Heart left ventricle (tissue), 16 donors: ENCODE data around the gene SPCS2. TPM values are rescaled to one million over a fixed set of nuclear protein-coding genes. Genes with fewer than 3 reads are reported as not detected.

Source experiments
- ATAC-seq, 4 donors: fragments of 200-7000 bp; cut with Tn5 transposase; one replicate each; pipeline ENCODE4 v1.9.1; 2020 to 2022; ENCODE audit warnings: moderate library complexity in 4 of 4, mild to moderate bottlenecking in 3 of 4, moderate number of reproducible peaks in 1 of 4
- DNase-seq, 5 donors: peaks; one replicate each; pipeline ENCODE4 v3.0.0-alpha.2; 2020
- H3K27ac ChIP-seq, 12 donors: fragments of 200-600 bp; sonication (generic) in 4 of 12; one replicate each; pipeline versions ENCODE4 v1.5.0 to v1.8.0; 2016 to 2022; ENCODE audit warnings: mild to moderate bottlenecking in 2 of 12
- H3K27me3 ChIP-seq, 9 donors: fragments of 200-600 bp; sonication (generic) in 2 of 9; one replicate each; pipeline versions ENCODE4 v1.5.1 to v1.8.0; 2016 to 2022; ENCODE audit warnings: mild to moderate bottlenecking in 3 of 9
- H3K36me3 ChIP-seq, 9 donors: fragments of 200-600 bp; sonication (generic) in 2 of 9; one replicate each; pipeline versions ENCODE4 v1.5.0 to v1.8.0; 2018 to 2022; ENCODE audit warnings: mild to moderate bottlenecking in 2 of 9
- H3K4me1 ChIP-seq, 12 donors: fragments of 200-600 bp; sonication (generic) in 4 of 12; one replicate each; pipeline versions ENCODE4 v1.5.0 to v1.8.0; 2016 to 2022; ENCODE audit warnings: mild to moderate bottlenecking in 3 of 12
- H3K4me3 ChIP-seq, 12 donors: fragments of 200-600 bp; sonication (generic) in 4 of 12; one replicate each; pipeline versions ENCODE4 v1.5.0 to v1.8.0; 2017 to 2022; ENCODE audit warnings: mild to moderate bottlenecking in 9 of 12, moderate library complexity in 4 of 12
- H3K9me3 ChIP-seq, 12 donors: fragments of 200-600 bp; sonication (generic) in 4 of 12; one replicate each; pipeline versions ENCODE4 v1.5.0 to v1.8.0; 2016 to 2022; ENCODE audit warnings: mild to moderate bottlenecking in 1 of 12
- POLR2A ChIP-seq, 2 donors: fragments of 450-650 bp; IDR thresholded peaks; one replicate each; pipeline ENCODE4 v1.6.1; 2017; ENCODE audit warnings: antibody characterized with exemption in 2 of 2, mild to moderate bottlenecking in 2 of 2, moderate library complexity in 2 of 2
- WGBS, 4 donors: extraction: QIAGEN DNeasy Blood & Tissue Kit in 2 of 4; methylation state at CpG; one replicate each; pipeline versions ENCODE4 v1.1.5 to v1.1.7; 2013 to 2018; 5-methylcytosine and 5-hydroxymethylcytosine counted together
- intact Hi-C, 10 donors: fragments of 100-400 bp; cut with DNase I; formaldehyde crosslinking; loops; one replicate each; pipeline versions ENCODE4 v1.11.1 to v1.14.2; 2022
- polyA plus RNA-seq, 2 donors: library from polyadenylated mRNA; stranded (reverse); fragments of 200-250 nt; gene quantifications; one replicate each; pipeline ENCODE4 v1.2.3, GENCODE V29; 2013
- total RNA-seq, 9 donors: library from RNA; depleted of rRNA in 2 of 9; stranded (reverse); fragments of >200 nt in 2 of 9; fragmentation: NEBNext Ultra II Directional in 3 of 9; extraction: Animal tissue kit (Norgen Biotek cat#: 25700) in 3 of 9; gene quantifications; one replicate each; pipeline versions ENCODE4 v1.1.0 to v1.2.4, GENCODE V29; 2016 to 2023
- TF ChIP-seq, protein P1 (sequence below), 12 donors: fragments of 200-600 bp; sonication (generic) in 4 of 12; IDR thresholded peaks; one replicate each; pipeline versions ENCODE4 v1.5.0 to v1.8.0; 2018 to 2022; ENCODE audit warnings: antibody characterized with exemption in 12 of 12, mild to moderate bottlenecking in 5 of 12
- donor health status: ischemic (EF 13 %, LVEDD 7.1; RV severe dilation, severe dysfunction).
- donor health status: healthy with polysubstance abuse.
- donor health status: DM: no; HTN: yes; CAD: no.
- donor health status: DM: no; HTN: no; CAD: no.
- donor health status: ischemic (EF 25% LVEDD 6.9; RV normal size, moderate dysfunction).
- donor health status: ischemic (EF 25% LVEDD 5.7; RV mildly dilated, moderate dysfunction).
- donor health status: healthy.
- donor health status: DM: yes; HTN: yes; CAD: no.
- donor health status: ischemic (EF 35%, LVEDD 5.7; RV mildly dilated, moderate dysfunction).
- donor health status: nonischemic (EF 11% LVEDD 7.7; RV severe dilation, severe dysfunction).
- donor health status: DM: yes; HTN: yes; CAD: no.
- donor health status: PGD.
- donor health status: ischemic (EF 29% LVEDD 5.4; RV normal size, mild dysfunction).
- donor health status: nonischemic (EF 23%, LVEDD 6.1; RV moderate dilation, normal function).

Gene SPCS2
- total and polyA plus RNA-seq, 11 donors: 21.8 to 136 (median 109) TPM

DNA sequence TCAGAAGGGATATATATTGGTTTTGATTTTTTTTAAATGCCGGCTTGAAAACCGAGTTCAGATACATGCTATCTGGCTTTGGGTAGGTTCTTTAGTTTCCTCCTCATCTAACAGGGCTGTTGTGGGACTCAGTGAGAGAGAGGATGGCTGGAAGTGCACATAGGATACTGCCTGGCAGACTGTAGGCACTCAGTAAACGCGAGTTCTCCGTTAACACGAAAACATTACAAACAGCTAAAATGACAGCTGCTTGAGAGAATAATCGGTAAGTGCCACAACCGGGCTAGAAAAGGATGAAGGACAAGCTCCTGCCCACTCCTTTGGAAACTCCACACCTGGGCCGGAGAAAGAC is 544 bp upstream of the SPCS2 start:
- Histone ChIP-seq H3K9me3 (no peaks in the 10 kb centered on the region), H3K4me3 (peak overlapping the region; percentile 72 to 96 (median 84)), H3K4me1 (peaks cover 0 to 50% (median 31%) of the 10 kb centered on the region in 12 donors), H3K27ac (peak overlapping the region; percentile 5 to 91 (median 86)), H3K27me3 (no peaks in the 10 kb centered on the region), H3K36me3 (peaks cover 0 to 28% (median 5%) of the 10 kb centered on the region in 9 donors)
- peak in 3 of 4 donors; percentile 3 to 31 (median 19) for ATAC-seq
- intact Hi-C loops: loop anchor here in 2 of 10 donors (5.0 kb wide), 2 partner anchors 39 to 74 kb away; partner anchors contain the start of gene NEU3 (in 1 of the 2)
- no peak for TF ChIP-seq POLR2A (IDR thresholded peaks at IDR 0.05)
- TF ChIP-seq, protein P1, sequence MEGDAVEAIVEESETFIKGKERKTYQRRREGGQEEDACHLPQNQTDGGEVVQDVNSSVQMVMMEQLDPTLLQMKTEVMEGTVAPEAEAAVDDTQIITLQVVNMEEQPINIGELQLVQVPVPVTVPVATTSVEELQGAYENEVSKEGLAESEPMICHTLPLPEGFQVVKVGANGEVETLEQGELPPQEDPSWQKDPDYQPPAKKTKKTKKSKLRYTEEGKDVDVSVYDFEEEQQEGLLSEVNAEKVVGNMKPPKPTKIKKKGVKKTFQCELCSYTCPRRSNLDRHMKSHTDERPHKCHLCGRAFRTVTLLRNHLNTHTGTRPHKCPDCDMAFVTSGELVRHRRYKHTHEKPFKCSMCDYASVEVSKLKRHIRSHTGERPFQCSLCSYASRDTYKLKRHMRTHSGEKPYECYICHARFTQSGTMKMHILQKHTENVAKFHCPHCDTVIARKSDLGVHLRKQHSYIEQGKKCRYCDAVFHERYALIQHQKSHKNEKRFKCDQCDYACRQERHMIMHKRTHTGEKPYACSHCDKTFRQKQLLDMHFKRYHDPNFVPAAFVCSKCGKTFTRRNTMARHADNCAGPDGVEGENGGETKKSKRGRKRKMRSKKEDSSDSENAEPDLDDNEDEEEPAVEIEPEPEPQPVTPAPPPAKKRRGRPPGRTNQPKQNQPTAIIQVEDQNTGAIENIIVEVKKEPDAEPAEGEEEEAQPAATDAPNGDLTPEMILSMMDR (IDR thresholded peaks at IDR 0.05): no peak
- WGBS, 4 donors: 1 to 3% (median 2%) methylated on average over 9 of the region's 9 CpGs
- DNase-seq: no peak

DNA sequence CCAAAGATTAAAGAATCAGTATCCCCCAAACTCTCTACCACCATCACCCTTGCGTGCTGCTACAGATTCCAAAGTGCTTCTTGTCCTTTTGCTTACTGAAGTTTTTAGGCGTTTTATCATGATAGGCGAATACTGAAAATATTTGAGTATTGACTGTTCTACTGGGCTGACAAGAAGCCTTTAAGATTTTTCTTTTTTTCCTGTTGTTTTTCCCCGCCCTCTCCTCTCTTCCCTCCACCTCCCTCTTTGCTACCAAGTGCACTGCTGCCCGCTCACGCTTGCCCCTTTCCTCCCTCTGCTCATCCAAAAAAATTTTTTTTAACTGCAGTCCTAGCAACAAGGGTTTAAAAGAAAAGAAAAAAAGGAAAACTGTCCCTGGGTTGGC is 679 bp downstream of the SPCS2 start:
- H3K4me1 ChIP-seq: peaks cover 0 to 62% (median 36%) of the 10 kb centered on the region in 12 donors
- peak overlapping the region in 11 of 12 donors; percentile 69 to 91 (median 88) for H3K27ac ChIP-seq
- H3K9me3 ChIP-seq: no peaks in the 10 kb centered on the region
- H3K4me3 ChIP-seq: peak overlapping the region; percentile 72 to 96 (median 84)
- DNase-seq (no peak), ATAC-seq (peak in 1 of 4 donors; percentile 22)
- H3K36me3 ChIP-seq: peaks cover 0 to 19% (median 7%) of the 10 kb centered on the region in 9 donors
- intact Hi-C loops: loop anchor here in 3 of 10 donors (5.0 kb wide), 2 partner anchors 38 to 73 kb away; partner anchors contain the start of gene NEU3 (in 2 of the 3)
- H3K27me3 ChIP-seq: no peaks in the 10 kb centered on the region
- WGBS, 4 donors: 1 to 2% (median 1%) methylated on average over 6 of the region's 6 CpGs
- TF ChIP-seq POLR2A (IDR thresholded peaks at IDR 0.05): no peak
- TF ChIP-seq, protein P1 (IDR thresholded peaks at IDR 0.05): no peak

DNA sequence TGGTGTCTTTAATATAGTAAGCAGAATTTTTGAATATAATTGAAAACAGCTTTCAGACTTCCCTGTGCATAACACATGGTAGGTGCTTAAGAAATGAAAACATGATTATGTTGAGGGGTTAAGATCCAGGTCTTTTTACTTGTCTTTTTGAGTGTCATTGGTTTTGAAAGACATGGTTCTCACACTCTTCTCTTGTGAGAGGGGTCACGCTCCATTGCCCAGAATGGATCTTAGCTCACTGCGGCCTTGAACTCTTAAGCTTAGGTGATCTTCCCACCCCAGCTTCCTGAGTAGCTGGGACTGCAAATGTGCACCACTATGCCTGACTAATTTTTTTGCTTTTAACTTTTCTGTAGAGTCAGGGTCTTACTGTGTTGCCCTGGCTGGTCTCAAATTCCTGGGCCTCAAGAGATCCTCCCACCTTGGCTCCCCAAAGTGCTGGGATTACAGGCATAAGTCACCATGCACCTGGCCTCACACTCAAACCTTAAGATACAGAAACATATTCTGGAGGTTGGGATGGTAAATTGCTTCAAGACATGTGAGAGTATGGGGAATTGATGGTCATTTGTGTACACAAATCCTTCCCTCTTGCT is 1.4 kb downstream of the SPCS2 start:
- Histone ChIP-seq H3K4me3 (peak overlapping the region in 10 of 12 donors; percentile 72 to 96 (median 86)), H3K9me3 (no peaks in the 10 kb centered on the region), H3K27me3 (no peaks in the 10 kb centered on the region), H3K4me1 (peaks cover 0 to 70% (median 36%) of the 10 kb centered on the region in 12 donors), H3K27ac (peak overlapping the region in 8 of 12 donors; percentile 28 to 91 (median 88)), H3K36me3 (peaks cover 0 to 15% (median 7%) of the 10 kb centered on the region in 9 donors)
- intact Hi-C loops: loop anchor here in 1 of 10 donors (5.0 kb wide), 1 partner anchor 37 kb away; the partner anchor contains the start of gene NEU3
- TF ChIP-seq, protein P1 (IDR thresholded peaks at IDR 0.05): no peak
- TF ChIP-seq POLR2A (IDR thresholded peaks at IDR 0.05): no peak
- DNase-seq (no peak), ATAC-seq (no peak)
- 59 to 77% (median 68%) methylated on average over 2 of the region's 2 CpGs for WGBS, 4 donors

DNA sequence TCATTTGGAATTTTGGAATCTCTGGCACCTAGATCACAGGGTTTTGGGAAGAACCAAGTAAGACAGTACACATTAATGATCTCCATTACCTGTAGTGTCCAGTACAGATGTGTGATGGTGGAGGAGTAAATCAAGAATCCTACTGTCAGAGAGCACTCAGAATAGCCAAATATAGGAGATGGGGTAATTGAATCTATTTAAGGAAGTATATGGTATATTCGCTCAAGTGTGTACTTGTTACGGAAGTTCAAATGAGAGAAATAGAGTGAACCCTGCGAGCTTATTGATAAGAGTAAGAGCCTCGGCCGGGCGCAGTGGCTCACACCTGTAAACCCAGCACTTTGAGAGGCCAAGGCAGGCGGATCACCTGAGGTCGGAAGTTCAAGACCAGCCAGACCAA is 2.2 kb downstream of the SPCS2 start:
- ATAC-seq (no peak), DNase-seq (no peak)
- TF ChIP-seq, protein P1 (IDR thresholded peaks at IDR 0.05): no peak
- TF ChIP-seq POLR2A (IDR thresholded peaks at IDR 0.05): no peak
- Histone ChIP-seq H3K4me3 (peak overlapping the region in 2 of 12 donors; percentile 74 to 96), H3K27ac (no peak overlapping the region), H3K36me3 (peaks cover 0 to 15% (median 7%) of the 10 kb centered on the region in 9 donors), H3K4me1 (peaks cover 0 to 74% (median 40%) of the 10 kb centered on the region in 12 donors), H3K9me3 (no peaks in the 10 kb centered on the region), H3K27me3 (no peaks in the 10 kb centered on the region)
- WGBS, 4 donors: 70 to 79% (median 73%) methylated on average over 8 of the region's 8 CpGs
- intact Hi-C loops: loop anchor here in 1 of 10 donors (5.0 kb wide), 1 partner anchor 36 kb away; the partner anchor contains the start of gene NEU3
